Activated naive CD8-positive, alpha-beta T cell (primary cell): Measurements from ENCODE around the gene XPNPEP3.
"Not testable (repeated sequence)": the region's sequence is repeated elsewhere in the genome, so short reads cannot be mapped to it uniquely, and the experiment has no call there.

Experiments
- H3K27ac Mint-ChIP-seq: one replicate; pipeline ENCODE4 v1.8.0; 2021; ENCODE audit warnings: mixed read lengths
- H3K27me3 Mint-ChIP-seq: one replicate; pipeline ENCODE4 v1.8.0; 2021; ENCODE audit warnings: mixed read lengths
- H3K36me3 Mint-ChIP-seq: one replicate; pipeline ENCODE4 v1.8.0; 2021; ENCODE audit warnings: mixed read lengths
- H3K4me1 Mint-ChIP-seq: one replicate; pipeline ENCODE4 v1.8.0; 2021; ENCODE audit warnings: low read depth, mixed read lengths
- H3K4me3 Mint-ChIP-seq: one replicate; pipeline ENCODE4 v1.8.0; 2021; ENCODE audit warnings: mild to moderate bottlenecking, mixed read lengths
- H3K9me3 Mint-ChIP-seq: one replicate; pipeline ENCODE4 v1.8.0; 2021; ENCODE audit warnings: low read depth, mixed read lengths

Gene XPNPEP3

DNA sequence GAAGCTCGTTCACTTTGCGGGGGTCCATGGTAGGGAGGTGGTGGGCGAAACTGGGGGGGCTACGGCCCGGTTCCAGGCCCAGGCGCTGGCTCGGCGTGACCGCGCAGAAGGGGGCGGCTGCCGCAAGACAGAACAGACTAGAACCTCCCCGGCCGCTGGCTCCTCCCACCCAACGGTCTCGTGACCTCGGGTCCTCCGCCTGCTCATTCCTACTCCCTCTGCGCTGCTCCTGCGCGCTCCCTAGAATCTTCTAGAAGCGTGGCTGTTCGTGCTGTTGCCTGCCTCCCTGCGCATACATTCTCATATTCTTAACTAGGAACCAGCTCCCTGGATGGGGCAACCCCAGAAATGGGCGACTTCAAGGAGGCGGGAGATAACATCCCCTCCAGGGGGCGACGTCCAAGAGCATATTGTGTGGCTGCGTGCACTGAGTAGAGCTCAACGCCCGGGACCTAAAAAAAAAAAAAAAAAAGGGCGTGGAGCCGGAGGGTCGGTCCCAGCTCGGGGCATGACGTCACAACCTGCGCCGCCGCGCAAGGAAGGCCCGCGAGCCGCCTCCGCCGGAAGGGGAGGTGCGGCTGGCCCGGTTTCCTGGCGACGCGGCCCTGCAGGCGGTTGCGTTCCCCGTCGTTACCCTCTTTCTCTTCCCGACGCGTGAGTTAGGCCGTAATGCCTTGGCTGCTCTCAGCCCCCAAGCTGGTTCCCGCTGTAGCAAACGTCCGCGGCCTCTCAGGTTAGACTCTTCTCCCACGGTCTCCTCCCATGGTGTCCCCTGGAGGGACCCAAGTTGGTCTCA is at the start of gene XPNPEP3, which contains the start of gene ST13:
XPNPEP3 (plus strand) TSS at position 636 of the 796 bp plus-strand sequence; CDS start at position 670, 34 bp downstream.
ST13 (minus strand) TSS at position 127 of the 796 bp plus-strand sequence; CDS start at position 28, 99 bp downstream.
- peak within 1 kb of the TSS; percentile 99 for H3K4me3 Mint-ChIP-seq
- H3K27ac Mint-ChIP-seq: peak within 1 kb of the TSS; percentile 100
- no peaks in the 10 kb centered on the region for H3K27me3 Mint-ChIP-seq
- H3K9me3 Mint-ChIP-seq: no peaks in the 10 kb centered on the region
- peaks cover 8% of the 10 kb centered on the region for H3K36me3 Mint-ChIP-seq
- H3K4me1 Mint-ChIP-seq: peaks cover 54% of the 10 kb centered on the region

GRCh38 chr22:40808018-40808841 is 48.7 kb upstream of the XPNPEP3 start:
- H3K27me3 Mint-ChIP-seq: no peaks in the 10 kb centered on the region
- no peak overlapping the region for H3K4me3 Mint-ChIP-seq
- H3K4me1 Mint-ChIP-seq: peaks cover 15% of the 10 kb centered on the region
- peaks cover 4% of the 10 kb centered on the region for H3K36me3 Mint-ChIP-seq
- H3K27ac Mint-ChIP-seq: no peak overlapping the region
- no peaks in the 10 kb centered on the region for H3K9me3 Mint-ChIP-seq

- H3K9me3 Mint-ChIP-seq: no peaks in the 10 kb centered on the region
- no peak overlapping the region for H3K27ac Mint-ChIP-seq
- no peak overlapping the region for H3K4me3 Mint-ChIP-seq
- peaks cover 42% of the 10 kb centered on the region for H3K4me1 Mint-ChIP-seq
- peaks cover 8% of the 10 kb centered on the region for H3K36me3 Mint-ChIP-seq
- H3K27me3 Mint-ChIP-seq: no peaks in the 10 kb centered on the region
These were observed 43.0 kb upstream of the XPNPEP3 start for GRCh38 chr22:40813912-40814315.

- Mint-ChIP-seq H3K4me1 (peaks cover 40% of the 10 kb centered on the region), H3K36me3 (peaks cover 6% of the 10 kb centered on the region), H3K9me3 (no peaks in the 10 kb centered on the region), H3K27ac (peak overlapping the region; percentile 76), H3K27me3 (no peaks in the 10 kb centered on the region), H3K4me3 (peak overlapping the region; percentile 89)
These were observed 39.2 kb upstream of the XPNPEP3 start for GRCh38 chr22:40817737-40818136.

- Mint-ChIP-seq H3K9me3 (no peaks in the 10 kb centered on the region), H3K4me1 (peaks cover 39% of the 10 kb centered on the region), H3K27ac (peak overlapping the region; percentile 95), H3K4me3 (peak overlapping the region; percentile 89), H3K36me3 (peaks cover 6% of the 10 kb centered on the region), H3K27me3 (no peaks in the 10 kb centered on the region)
These were observed 38.7 kb upstream of the XPNPEP3 start for GRCh38 chr22:40818192-40818746.

- H3K4me1 Mint-ChIP-seq: peaks cover 37% of the 10 kb centered on the region
- H3K4me3 Mint-ChIP-seq: peak within 1 kb of the TSS; percentile 89
- H3K27ac Mint-ChIP-seq: peak within 1 kb of the TSS; percentile 95
- peaks cover 6% of the 10 kb centered on the region for H3K36me3 Mint-ChIP-seq
- H3K9me3 Mint-ChIP-seq: no peaks in the 10 kb centered on the region
- H3K27me3 Mint-ChIP-seq: no peaks in the 10 kb centered on the region
These were observed 38.0 kb upstream of the XPNPEP3 start, which contains the start of gene SLC25A17 for GRCh38 chr22:40818747-40819598. TSS of gene SLC25A17 (minus strand) at chr22:40819346. CDS start at chr22:40819248, 98 bp downstream.

- H3K27me3 Mint-ChIP-seq: no peaks in the 10 kb centered on the region
- peak overlapping the region; percentile 89 for H3K4me3 Mint-ChIP-seq
- peaks cover 6% of the 10 kb centered on the region for H3K36me3 Mint-ChIP-seq
- H3K4me1 Mint-ChIP-seq: peaks cover 34% of the 10 kb centered on the region
- H3K9me3 Mint-ChIP-seq: no peaks in the 10 kb centered on the region
- H3K27ac Mint-ChIP-seq: peak overlapping the region; percentile 81
These were observed 37.3 kb upstream of the XPNPEP3 start for GRCh38 chr22:40819599-40820140.

DNA sequence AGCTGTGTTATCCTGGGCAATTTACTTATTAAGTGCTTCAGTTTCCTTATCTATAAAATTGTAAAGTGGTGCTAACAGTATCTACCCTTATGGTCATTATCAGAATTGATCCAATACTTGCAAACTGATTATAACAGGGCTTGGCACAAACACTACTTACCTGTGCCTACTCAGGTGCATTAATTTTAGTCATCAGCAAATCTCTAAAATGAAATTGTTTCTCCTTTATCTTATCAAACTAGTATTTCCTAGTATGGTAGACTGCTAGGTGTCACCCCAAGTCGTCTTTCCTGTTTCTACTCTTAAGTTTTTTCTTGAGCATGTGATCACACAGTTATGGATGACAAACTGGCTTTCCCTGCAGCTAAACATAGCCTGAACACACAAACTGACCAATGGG is 33.5 kb upstream of the XPNPEP3 start:
- Mint-ChIP-seq H3K4me1 (peaks cover 12% of the 10 kb centered on the region), H3K27me3 (no peaks in the 10 kb centered on the region), H3K4me3 (no peak overlapping the region), H3K9me3 (no peaks in the 10 kb centered on the region), H3K27ac (no peak overlapping the region), H3K36me3 (peaks cover 5% of the 10 kb centered on the region)

DNA sequence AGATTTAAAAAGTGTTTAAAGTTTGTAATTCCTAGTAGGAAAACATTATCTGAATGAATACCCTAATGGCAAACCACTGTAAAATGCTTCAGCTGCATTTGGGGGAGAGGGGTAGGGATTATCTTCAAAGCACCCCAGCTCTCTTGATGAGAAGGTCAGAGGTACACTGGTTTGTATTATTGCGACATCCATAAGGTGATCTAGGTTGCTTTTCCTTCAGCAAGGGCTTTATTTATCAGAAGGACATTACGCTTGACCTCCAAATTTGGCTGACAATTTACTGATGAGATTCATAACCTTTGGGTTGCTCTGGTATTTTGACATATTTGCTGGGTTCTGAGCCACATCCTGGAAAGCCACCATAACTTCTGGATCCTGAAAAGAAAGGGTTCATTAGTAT is 30.7 kb upstream of the XPNPEP3 start:
- H3K9me3 Mint-ChIP-seq, H3K27ac Mint-ChIP-seq, H3K4me3 Mint-ChIP-seq, H3K36me3 Mint-ChIP-seq, H3K4me1 Mint-ChIP-seq, H3K27me3 Mint-ChIP-seq: not testable (repeated sequence)

DNA sequence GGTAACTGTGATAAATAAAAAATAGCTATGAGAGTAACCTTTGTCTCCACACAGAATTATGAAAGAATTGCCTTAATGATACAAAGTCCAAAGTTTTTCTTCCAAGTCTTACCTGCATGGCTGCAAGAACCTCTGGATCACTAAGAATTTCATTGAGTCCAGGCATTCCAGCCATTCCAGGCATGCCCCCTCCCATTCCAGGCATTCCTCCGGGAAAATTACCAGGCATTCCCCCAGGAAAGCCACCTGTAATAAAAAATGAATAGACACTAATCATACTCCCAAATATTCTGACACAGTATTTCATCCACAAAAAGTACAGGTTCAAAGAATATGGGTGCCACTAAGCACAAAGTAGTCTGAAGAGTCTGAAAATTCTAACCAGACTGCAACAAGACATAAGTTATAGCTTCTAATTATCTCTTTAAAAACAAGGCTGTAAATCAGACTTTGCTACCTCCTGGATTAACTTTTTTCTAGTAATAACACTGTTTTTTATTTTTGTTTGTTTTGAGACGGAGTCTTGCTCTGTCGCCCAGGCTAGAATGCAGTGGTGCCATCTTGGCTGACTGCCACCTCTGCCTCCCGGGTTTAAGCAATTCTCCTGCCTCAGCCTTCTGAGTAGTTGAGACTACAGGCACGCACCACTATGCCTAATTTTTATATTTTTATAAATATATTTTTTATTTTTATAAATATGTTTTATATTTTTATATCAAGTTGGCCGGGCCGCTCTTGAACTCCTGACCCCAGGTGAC is 29.8 kb upstream of the XPNPEP3 start:
- Mint-ChIP-seq H3K27ac (no peak overlapping the region), H3K4me3 (no peak overlapping the region), H3K4me1 (no peaks in the 10 kb centered on the region), H3K36me3 (peaks cover 4% of the 10 kb centered on the region), H3K27me3 (no peaks in the 10 kb centered on the region), H3K9me3 (no peaks in the 10 kb centered on the region)

DNA sequence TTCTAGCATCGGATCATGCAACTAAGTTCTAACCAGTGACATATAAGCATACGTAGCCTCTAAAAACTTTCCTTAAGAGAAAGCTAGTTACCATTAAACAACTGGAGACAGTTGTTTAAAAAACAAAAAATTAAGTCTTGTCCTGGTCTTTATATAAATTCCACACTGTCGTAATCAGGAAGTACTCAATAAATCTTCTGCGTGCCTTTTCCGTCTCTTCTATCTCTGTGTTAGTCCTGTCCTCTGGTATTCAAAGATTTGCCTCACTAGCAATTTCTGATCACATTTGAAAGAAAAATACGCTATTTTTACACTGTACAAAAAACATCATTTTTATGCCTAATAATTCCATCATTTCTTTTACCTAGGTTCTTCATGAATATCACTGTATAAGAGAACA is 27.8 kb upstream of the XPNPEP3 start:
- Mint-ChIP-seq H3K4me1 (no peaks in the 10 kb centered on the region), H3K27me3 (no peaks in the 10 kb centered on the region), H3K9me3 (no peaks in the 10 kb centered on the region), H3K36me3 (peaks cover 6% of the 10 kb centered on the region), H3K4me3 (no peak overlapping the region), H3K27ac (peak overlapping the region; percentile 10)

GRCh38 chr22:40834619-40835018 is 22.3 kb upstream of the XPNPEP3 start:
- peaks cover 9% of the 10 kb centered on the region for H3K4me1 Mint-ChIP-seq
- no peaks in the 10 kb centered on the region for H3K9me3 Mint-ChIP-seq
- no peaks in the 10 kb centered on the region for H3K27me3 Mint-ChIP-seq
- no peak overlapping the region for H3K4me3 Mint-ChIP-seq
- peaks cover 5% of the 10 kb centered on the region for H3K36me3 Mint-ChIP-seq
- no peak overlapping the region for H3K27ac Mint-ChIP-seq

DNA sequence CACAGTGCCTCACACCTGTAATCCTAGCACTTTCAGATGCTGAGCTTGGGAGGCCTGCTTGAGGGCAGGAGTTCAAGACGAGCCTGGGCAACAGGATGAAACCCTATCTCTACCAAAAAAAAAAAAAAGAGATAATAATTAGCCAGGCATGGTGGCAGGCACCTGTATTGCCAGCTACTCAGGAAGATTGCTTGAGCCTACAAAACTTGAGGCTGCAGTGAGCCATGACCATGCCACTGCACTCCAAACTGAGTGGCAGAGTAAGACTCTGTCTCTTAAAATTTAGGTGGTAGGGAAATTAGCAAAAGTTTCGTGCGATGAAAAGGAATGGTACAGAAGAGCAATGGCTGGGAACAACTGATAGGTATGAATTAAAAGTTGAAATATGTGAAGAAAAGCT is 18.5 kb upstream of the XPNPEP3 start:
- Mint-ChIP-seq H3K36me3 (peaks cover 9% of the 10 kb centered on the region), H3K4me3 (no peak overlapping the region), H3K4me1 (peaks cover 20% of the 10 kb centered on the region), H3K27ac (no peak overlapping the region), H3K9me3 (no peaks in the 10 kb centered on the region), H3K27me3 (no peaks in the 10 kb centered on the region)
